GM12873 (cell line): ENCODE data around the gene BCAS3.

Source experiments
- CTCF ChIP-seq: IDR thresholded peaks from 2 replicates; pipeline ENCODE4 v1.5.1; 2012; ENCODE audit warnings: low read depth, mild to moderate bottlenecking, moderate library complexity, low read length, control low read depth; ENCODE audit not compliant: insufficient read depth; ENCODE audit errors: missing control alignments

Gene BCAS3

GRCh38 chr17:61259360-61259759 is 581.7 kb downstream of the BCAS3 start:
- no peak for TF ChIP-seq CTCF

- TF ChIP-seq CTCF: no peak
These were observed 582.6 kb downstream of the BCAS3 start for GRCh38 chr17:61260071-61260797.

- no peak for TF ChIP-seq CTCF
These were observed 583.5 kb downstream of the BCAS3 start for GRCh38 chr17:61261001-61261637.

GRCh38 chr17:61265397-61265796 is 587.7 kb downstream of the BCAS3 start:
- TF ChIP-seq CTCF: no peak

- no peak for TF ChIP-seq CTCF
These were observed 590.2 kb downstream of the BCAS3 start for GRCh38 chr17:61267847-61268246.

- no peak for TF ChIP-seq CTCF
These were observed 597.7 kb downstream of the BCAS3 start for GRCh38 chr17:61275395-61275794.

- no peak for TF ChIP-seq CTCF
These were observed 599.2 kb downstream of the BCAS3 start for GRCh38 chr17:61276806-61277205.
